Dermis microvascular lymphatic vessel endothelial cell (primary cell): ENCODE results near the gene CDKAL1. TPM values are rescaled to one million over a fixed set of nuclear protein-coding genes. Genes with fewer than 3 reads are reported as not detected.
"Not testable (repeated sequence)": the region's sequence is repeated elsewhere in the genome, so short reads cannot be mapped to it uniquely, and the experiment has no call there.

ENCODE experiments used
- DNase-seq, 2 donors: peaks; one replicate each; pipeline versions ENCODE4 v3.0.0 to v3.0.0-alpha.2; 2010; ENCODE audit warnings: low read depth in 2 of 2
- total RNA-seq: library from RNA; depleted of rRNA; stranded (reverse); fragments of >200 nt; gene quantifications from 2 replicates; pipeline ENCODE4 v1.2.1, GENCODE V29; 2014

Gene CDKAL1
- total RNA-seq, 1 donor from 2014 or later = 17.8 TPM

DNA sequence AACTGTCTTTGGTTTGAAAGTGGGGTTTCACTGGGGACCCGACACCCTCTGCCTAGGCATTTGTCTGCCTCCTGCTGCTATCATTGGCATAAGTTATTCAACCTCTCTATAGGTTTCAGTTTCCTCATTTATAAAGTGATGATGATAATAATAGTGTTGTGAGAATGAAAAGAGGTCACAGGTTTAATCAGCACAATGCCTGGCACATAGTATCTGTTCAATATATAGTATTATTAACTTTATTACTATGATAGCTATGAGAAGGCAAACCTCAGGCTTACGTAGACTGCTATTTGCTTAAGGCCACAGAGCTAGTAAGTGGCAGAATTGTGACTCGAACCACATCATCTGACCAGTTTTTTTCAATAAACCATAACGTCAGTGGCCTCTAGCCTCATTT is 256.8 kb downstream of the CDKAL1 start:
- no peak for DNase-seq

DNA sequence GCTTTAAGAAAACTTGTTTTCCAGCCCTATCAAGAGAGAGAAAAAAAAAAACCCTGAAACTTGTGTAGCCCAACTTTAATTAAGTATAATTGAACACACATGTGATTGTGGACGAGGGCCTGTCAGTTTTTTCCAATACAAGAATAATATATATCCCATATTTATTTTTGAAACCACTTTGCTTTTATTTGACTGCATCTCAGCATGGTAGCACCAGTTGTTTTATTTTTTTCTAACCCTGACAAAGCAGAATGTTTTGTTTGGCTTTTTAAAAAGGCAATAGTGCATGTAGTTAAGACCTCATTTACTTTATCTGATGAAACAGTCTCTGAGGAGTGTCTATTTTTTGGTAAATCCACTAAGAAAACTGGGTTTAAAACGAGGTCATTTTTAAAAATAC is 257.7 kb downstream of the CDKAL1 start:
- no peak for DNase-seq

DNA sequence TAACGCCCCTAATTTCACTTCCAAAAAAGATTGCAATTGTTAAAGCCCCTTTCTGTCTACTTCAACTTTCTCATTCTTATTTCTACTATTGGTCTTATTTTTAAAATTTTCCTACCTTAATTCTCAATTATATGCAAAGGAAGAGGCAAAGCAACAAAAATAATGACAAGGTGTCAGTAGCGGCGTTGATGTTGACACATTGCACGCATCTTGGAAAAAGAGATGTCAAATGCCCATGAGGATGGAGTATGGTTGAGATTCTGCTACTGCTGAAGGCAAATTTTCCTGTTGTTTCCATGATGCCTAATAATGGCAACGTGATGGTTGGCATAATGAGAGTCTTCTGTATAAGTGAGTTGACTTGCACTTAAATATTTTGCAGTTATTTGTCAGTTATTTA is 258.9 kb downstream of the CDKAL1 start:
- DNase-seq = no peak

DNA sequence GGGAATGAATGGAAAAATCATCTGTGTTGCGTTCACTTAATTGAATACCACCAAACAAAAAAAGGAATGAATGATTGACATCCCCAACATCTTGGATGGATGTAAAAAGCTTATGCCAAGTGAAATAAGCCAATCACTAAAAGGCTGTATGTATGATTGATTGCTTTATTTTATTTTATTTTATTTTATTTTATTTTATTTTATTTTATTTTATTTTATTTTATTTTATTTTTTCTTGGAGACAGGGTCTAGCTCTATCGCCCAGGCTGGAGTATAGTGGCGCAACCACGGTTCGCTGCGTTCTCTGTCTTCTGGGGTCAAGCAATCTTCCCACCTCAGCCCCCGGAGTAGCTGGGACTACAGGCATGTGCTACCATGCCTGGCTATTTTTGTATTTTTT is 263.3 kb downstream of the CDKAL1 start:
- DNase-seq = no peak

DNA sequence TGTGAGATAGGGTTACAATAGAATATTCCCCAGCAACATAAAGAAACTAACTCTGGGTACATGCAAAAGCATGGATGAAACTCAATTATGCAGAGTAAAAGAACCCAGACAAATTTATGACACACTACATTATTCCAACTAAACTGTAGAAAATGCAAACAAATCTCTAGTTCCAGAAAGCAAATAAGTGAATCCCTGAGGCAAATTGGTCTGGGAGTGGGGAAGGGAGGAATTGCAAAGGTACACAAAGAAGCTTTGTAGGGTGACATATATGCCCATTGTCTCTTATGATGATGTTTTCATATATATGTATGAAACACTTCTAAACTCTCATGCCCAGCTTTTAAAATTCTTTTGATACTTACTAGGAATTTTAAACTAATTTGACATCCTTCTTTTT is 266.0 kb downstream of the CDKAL1 start:
- DNase-seq = no peak

DNA sequence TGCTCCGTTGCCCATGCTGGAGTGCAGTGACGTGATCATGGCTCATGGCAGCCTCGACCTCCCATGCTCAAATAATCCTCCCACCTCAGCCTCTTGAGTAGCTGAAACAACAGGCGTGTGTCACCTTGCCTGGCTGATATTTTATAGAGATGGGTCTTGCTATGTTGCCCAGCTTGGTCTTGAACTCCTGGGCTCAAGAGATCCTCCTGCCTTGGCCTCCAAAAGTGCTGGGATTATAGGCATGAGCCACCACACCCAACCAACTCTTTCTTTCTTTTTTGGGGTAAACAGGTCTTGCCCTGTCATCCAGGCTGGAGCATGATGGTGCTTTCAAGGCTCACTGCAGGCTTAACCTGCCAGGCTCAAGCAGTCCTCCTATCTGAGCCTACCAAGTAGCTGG is 266.4 kb downstream of the CDKAL1 start:
- no peak for DNase-seq

DNA sequence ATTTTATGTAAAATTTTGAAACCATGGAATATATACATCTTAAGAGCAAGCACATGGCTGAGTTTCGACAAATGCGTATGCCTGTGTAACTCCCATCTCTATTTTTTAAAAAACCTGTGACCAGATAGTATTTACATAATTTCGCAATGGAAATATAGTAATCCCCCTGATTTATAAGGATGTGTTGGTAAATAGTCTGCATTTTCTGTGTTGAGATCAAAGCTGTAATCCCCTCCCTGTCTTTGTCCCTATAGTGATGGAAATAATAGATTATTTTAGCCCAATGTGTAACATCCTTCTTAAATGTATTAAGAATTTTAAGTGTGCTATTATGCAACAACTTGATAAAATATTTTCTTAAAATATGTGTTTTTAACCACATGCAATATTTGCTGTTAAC is 267.3 kb downstream of the CDKAL1 start:
- no peak for DNase-seq

DNA sequence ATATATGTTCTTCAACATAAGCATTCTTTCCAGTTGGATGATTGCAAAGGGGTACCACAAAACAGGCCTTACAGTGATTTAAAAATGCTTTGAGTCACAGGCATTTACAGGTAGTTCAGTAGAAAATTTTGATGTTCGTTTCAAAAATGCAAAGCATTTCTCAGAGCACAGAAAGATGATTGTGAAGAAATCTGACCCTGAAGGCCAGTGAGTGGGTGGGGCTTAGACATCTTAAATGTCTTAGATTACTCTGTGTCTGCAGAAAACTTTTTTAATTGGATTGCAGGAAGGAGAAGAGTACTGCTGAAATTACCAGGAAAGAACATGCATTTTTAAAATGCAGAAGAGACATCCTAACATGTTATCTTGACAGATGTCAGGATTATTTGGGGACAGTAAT is 268.3 kb downstream of the CDKAL1 start:
- no peak for DNase-seq

DNA sequence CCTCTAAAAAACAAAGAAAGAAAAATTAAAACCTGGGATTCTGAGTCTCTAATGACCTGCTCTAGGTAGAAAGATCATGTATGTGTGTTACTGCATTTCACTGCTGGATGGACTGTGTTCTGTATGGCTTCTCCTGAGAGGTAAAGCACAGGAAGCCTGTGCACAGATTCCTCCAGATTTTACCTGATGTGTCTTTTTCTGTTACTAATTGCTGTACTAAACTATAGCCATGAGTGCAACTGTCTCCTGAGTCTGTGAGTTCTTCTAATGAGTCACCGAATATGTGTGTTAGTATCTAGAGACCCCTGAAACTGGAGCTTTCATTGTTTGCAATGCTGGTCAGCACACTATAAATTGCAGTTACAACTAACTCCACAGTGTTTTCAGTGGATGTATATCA is 270.8 kb downstream of the CDKAL1 start:
- DNase-seq = no peak

DNA sequence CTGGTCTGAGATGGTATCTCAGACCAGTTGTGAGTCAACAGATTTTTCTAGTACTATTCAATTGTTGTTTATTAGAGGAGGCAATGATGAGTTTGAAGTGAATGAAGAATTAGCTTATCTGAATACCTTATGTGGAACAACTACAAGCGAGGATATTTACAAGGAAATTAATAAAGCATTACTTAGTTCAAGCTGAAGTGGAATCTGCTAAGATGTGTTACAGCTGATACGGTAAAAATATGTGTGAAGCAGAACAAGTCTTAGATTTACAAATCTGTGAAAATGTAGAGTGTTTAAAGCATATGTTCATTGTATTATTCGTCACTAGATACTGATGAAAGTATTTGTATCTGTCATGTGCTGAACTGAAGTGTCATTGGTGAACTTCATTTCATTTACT is 272.4 kb downstream of the CDKAL1 start:
- DNase-seq = no peak

DNA sequence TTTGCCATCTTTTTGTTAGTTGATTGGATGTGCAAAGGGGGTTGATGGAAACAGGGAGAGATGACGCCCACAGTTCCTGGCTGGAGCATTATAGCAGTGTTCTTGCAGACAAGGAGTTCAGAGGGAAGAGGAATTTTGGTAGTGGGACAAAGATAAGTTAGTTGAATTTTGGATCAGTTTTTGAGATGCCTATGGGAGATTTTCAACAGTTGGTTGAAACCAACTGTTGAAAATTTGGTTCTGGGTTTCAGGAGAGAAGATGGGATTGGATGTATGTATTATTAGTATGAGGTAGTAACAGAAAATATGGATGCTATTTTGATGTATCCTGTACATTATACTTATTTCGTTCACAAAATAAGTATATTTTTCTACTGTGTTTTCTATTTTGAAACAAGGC is 274.2 kb downstream of the CDKAL1 start:
- no peak for DNase-seq

DNA sequence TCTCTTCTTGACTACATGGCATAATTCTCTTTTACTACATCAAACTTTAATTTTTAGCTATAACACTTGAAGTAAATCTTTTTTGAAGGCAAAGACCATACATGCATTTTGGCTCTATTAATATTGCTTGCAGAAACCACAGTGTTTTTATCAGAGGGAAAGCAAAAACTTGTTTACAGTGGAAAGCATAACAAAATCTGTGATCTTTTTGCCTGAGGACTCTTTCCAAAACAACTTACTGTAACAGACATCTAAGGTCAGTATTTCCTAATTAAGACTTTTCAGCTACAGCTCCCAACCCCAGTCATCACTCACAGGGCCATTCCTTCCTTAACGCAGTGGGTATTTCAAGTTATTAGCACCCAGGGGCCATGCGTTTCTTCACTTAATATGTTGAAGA is 274.7 kb downstream of the CDKAL1 start:
- DNase-seq = no peak

DNA sequence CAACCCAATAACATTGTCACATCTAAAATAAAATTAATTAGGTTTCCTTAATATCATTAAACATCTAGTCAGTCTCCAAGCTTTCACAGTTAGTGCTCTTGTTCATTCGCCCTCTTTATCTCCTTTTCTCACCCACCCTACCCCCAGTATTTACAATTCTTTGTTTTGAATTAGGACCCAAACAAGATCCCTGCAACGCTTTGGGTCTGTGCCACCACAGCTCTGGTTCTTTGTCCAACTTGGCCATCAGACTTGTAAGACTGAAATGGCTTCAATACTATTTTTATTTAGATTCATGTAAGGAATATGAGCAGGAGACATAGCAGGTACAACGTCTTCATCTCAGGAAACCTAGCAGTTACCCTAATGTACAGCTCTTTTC is 276.5 kb downstream of the CDKAL1 start:
- peak in 1 of 2 donors; percentile 1 for DNase-seq

DNA sequence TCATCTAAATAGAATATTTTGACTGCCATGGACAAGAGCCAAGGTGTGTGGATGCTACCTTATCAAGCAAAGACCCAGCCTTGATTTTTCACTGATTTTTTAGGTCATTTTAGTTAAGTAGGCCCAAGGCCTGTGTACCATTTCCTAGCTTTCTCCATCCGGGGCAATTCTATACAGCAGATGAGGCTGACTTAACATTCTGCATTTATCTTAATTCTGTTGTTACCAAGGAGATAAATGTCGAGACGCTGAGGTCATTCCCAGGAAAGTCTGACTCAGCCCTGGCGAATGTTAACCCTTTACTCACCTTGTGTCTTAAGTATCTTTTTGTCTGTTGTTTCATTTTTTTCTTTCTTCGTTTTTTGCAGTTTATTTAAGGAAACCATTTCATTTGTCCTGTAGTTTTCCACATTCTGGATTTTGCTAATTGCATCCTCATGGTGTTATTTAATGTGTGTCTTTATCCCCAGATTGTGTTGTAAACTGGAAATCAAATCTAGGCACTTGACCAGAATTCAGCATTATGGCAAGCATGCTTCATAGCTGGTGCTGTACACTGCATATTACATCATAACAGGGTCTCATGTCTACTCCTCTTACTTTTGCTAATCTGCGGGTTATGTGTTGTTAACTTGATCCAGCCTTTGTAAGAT is 277.0 kb downstream of the CDKAL1 start:
- DNase-seq = peak in 1 of 2 donors; percentile 90

DNA sequence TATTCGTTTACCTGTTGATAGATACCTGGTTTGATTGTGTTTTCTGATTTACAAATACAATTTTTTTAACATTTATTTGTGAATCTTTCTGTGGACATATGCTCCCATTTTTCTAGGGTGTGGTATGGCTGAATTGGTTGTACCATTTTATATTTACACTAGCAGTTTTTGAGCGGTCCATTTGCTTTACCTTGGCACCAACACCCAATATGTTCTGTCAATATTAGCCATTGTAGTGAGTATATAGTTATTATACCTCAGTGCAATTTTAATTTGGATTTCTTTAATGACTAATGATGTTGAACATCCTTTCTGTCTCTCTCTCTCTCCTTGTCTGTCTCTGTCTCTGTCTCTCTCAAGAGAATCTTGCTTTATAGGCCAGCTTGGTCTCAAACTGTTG is 278.5 kb downstream of the CDKAL1 start:
- no peak for DNase-seq

DNA sequence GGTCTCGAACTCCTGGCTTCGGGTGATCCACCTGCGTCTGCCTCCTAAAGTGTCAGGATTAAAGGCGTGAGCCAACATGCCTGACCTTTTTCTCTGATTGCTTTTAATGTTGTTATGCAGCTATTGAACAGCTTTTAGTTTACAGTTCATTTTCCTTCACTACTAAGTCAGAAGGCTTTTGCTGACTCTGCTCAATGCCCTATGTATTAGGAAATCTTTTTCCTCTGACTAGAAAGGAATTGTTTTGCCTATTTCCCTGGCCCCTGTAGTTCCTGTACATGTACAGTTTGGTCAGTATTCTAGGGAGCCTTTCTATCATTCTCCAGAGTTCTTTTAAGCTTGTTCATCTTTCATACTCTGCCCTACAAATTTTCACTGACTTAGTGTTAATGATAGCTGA is 280.2 kb downstream of the CDKAL1 start:
- DNase-seq = no peak

DNA sequence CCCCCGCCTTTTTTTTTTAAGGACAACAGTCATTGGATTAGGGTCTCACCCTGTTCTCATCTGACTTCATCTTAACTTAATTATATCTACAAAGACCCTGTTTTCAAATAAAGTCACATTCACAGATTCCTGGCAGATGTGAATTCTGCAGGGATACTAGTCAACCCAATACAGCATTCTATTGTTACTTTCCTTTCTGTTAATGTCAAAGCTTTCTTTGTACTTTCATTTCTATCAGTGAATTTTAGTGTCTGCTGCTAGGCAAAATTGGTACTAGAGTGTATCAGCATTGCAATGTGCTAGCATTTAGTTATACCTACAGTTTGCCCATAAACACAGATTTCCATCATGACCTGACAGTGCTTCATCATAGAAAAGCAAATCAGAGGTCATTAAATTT is 281.9 kb downstream of the CDKAL1 start:
- no peak for DNase-seq

DNA sequence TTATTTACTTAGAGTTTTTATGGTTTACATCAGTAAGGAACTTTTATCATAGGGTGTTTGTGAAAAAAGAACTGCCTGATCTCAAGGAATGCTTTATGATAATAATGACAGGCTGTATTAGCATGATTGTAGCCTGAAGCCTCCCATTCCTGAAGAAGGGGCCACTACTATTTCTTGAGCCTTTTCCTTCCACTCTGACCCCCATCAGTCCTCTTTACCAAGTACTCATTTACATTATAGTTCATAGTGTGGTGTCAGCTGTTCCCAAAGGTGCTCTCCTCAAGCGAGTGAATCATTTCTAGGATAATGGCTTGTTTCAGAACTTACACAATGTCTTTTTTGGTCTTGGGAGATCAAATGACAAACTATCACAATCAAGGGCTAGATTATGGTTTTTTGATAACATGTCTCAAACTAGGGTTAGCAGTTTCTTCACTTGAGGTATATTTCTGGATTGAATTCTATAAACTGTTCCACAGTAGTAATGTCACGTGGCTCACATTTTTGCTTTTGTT is 283.6 kb downstream of the CDKAL1 start:
- no peak for DNase-seq

DNA sequence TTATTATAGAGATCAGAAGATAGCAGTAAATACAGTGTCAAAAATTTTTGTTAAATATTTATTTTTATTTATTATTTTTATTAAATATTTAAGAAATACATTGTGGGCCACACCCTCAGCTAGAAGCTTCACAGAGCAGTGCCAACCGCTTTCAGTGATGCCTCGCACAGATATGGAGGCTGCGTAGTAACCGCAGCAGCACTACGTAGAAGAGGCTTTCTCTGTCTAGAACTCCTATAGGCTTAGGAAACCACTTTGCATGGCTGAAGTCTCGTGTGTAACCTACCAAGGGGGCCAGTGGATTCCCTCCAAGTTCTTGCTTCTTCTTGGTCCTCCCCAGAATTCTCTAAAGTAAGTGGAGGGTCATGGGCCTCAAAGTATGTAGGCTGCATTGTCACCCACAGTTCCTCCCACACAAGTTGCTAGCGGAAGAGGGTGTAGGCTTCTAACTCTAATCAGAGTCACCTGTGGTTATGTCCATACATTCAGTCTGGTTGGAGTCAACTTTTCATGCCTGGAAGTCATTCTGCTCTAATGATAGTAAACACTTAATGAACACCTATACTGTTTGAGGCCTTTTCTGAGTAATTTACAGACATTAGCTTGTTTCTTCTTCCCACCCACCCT is 285.6 kb downstream of the CDKAL1 start:
- no peak for DNase-seq

DNA sequence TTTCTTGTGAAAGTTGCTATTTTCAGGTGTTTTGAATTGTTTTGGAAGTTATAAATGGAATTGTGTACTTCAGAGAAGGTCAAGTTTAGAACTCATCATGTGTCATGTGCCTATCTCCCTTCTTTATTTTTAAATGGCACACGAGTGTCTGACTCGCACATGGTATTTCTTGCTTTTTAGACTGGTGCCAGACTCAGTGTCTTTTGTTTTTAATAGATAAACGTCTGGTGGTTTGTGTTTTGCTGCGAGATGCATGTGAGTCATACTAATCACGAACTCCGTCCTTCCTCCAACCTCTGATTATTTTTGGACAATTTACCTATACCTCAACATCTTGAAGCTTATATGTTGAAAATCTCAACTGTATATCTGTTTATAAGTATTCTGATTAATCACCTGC is 292.1 kb downstream of the CDKAL1 start:
- DNase-seq = peak in 1 of 2 donors; percentile 91

DNA sequence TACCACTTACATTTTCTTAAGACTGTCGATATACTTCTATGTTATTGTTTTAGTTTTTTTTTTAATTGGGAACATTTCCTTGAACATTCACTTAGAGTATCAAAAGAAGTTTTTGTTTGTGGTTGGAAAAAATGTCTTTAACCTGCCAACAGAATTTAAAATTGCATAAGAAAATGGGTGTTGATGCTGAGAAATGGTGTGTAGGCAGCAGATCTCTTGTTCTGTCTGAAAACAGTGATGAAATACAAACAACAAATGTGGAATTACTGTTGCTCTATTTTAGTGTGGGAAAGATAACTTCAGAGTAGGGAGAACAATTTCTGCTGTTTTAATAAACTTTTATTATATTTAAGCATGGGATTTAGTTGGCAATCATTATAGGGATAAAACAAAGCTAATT is 293.5 kb downstream of the CDKAL1 start:
- DNase-seq = no peak

DNA sequence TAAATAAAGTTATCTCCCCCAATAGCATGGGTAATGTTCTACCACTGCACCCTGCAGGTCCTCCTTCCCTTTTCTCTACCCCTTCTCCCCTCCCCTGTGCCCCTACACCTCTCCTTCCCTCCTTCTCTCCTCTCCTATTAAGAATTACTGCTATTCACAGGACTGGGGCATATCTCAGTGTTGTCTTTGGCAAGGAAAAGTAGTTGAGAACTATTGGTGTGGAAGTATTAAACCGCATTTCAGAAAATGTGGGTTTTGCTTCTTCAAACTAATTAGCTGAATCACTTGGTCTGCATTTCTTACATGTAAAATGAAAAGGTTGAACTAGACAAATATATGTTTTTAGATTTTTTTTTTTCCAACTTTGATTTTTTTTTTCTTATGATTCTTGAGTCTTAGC is 296.3 kb downstream of the CDKAL1 start:
- no peak for DNase-seq

DNA sequence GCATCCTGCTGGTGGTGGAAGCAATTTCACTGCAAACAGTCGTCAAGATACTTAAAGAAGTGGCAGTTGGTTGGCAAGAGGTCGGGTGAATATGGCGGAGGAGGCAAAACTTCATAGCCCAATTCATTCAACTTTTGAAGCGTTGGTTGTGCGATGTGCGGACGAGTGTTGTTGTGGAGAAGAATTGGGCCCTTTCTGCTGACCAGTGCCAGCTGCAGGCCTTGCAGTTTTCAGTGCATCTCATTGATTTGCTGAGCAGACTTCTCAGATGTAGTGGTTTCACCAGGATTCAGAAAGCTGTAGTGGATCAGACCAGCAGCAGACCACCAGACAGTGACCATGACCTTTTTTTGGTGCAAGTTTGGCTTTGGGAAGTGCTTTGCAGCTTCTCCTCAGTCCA is 297.0 kb downstream of the CDKAL1 start:
- DNase-seq = not testable (repeated sequence)
